Smooth muscle cell (in vitro differentiated cells): Measurements from ENCODE around the gene FAT1. TPM values are rescaled to one million over a fixed set of nuclear protein-coding genes. Genes with fewer than 3 reads are reported as not detected.

Experiments
- DNase-seq: peaks from one replicate; lab custom pipeline; 2025; ENCODE audit not compliant: unreplicated experiment; lab: John Stamatoyannopoulos, UW
- H2AFZ ChIP-seq: fragments of 200-600 bp; sonication (generic); 2 replicates; pipeline ENCODE4 v1.6.0; 2016; ENCODE audit warnings: antibody characterized with exemption, low read depth, mild to moderate bottlenecking
- H3F3A ChIP-seq: fragments of 200-600 bp; sonication (generic); 2 replicates; pipeline ENCODE4 v1.6.0; 2017; ENCODE audit warnings: antibody characterized with exemption, low read depth
- H3K27ac ChIP-seq: fragments of 200-600 bp; sonication (generic); 2 replicates; pipeline ENCODE4 v1.5.1; 2016; ENCODE audit warnings: low read depth, mild to moderate bottlenecking
- H3K27me3 ChIP-seq: fragments of 200-600 bp; sonication (generic); 2 replicates; pipeline ENCODE4 v1.6.1; 2016; ENCODE audit warnings: low read depth, mild to moderate bottlenecking
- H3K36me3 ChIP-seq: fragments of 200-600 bp; sonication (generic); 2 replicates; pipeline ENCODE4 v1.5.1; 2016; ENCODE audit warnings: low read depth
- H3K4me1 ChIP-seq: fragments of 200-600 bp; sonication (generic); 2 replicates; pipeline ENCODE4 v1.5.1; 2016; ENCODE audit warnings: low read depth
- H3K4me2 ChIP-seq: fragments of 200-600 bp; sonication (generic); 2 replicates; pipeline ENCODE4 v1.6.0; 2016; ENCODE audit warnings: mild to moderate bottlenecking
- H3K4me3 ChIP-seq: fragments of 200-600 bp; sonication (generic); 2 replicates; pipeline ENCODE4 v1.5.1; 2016; ENCODE audit warnings: mild to moderate bottlenecking
- H3K79me2 ChIP-seq: fragments of 200-600 bp; sonication (generic); 2 replicates; pipeline ENCODE4 v1.6.0; 2016; ENCODE audit warnings: low read depth, mild to moderate bottlenecking
- H3K9ac ChIP-seq: fragments of 200-600 bp; sonication (generic); 2 replicates; pipeline ENCODE4 v1.6.0; 2016; ENCODE audit warnings: low read depth
- H3K9me3 ChIP-seq: fragments of 200-600 bp; sonication (generic); replicated peaks from 2 replicates; pipeline ENCODE4 v1.5.1; 2016; ENCODE audit warnings: low read depth
- H4K20me1 ChIP-seq: fragments of 200-600 bp; sonication (generic); 2 replicates; pipeline ENCODE4 v1.6.0; 2016; ENCODE audit warnings: low read depth
- WGBS: methylation state at CpG from one replicate; pipeline ENCODE4 v1.1.7; 2016; ENCODE audit warnings: low lambda C conversion rate; 5-methylcytosine and 5-hydroxymethylcytosine counted together
- polyA plus RNA-seq: library from polyadenylated mRNA; unstranded; fragments of >200 nt; fragmentation: Nextera tagmentation; extraction: Ambion mirVana; gene quantifications from 2 replicates; pipeline ENCODE4 v1.2.1, GENCODE V29; 2016
- total RNA-seq: library from RNA; depleted of rRNA; stranded (reverse); fragments of >200 nt; gene quantifications from 2 replicates; pipeline ENCODE4 v1.2.3, GENCODE V29; 2014
- TF ChIP-seq, protein P1 (sequence below): fragments of 200-600 bp; sonication (generic); IDR thresholded peaks from 2 replicates; pipeline ENCODE4 v1.5.1; 2017; ENCODE audit warnings: borderline replicate concordance, mild to moderate bottlenecking, antibody characterized with exemption; ENCODE audit not compliant: insufficient read depth, poor library complexity, severe bottlenecking

The FAT1 gene
- total and polyA plus RNA-seq, 2 experiments from 2014 or later = 42.4 to 395 TPM

DNA sequence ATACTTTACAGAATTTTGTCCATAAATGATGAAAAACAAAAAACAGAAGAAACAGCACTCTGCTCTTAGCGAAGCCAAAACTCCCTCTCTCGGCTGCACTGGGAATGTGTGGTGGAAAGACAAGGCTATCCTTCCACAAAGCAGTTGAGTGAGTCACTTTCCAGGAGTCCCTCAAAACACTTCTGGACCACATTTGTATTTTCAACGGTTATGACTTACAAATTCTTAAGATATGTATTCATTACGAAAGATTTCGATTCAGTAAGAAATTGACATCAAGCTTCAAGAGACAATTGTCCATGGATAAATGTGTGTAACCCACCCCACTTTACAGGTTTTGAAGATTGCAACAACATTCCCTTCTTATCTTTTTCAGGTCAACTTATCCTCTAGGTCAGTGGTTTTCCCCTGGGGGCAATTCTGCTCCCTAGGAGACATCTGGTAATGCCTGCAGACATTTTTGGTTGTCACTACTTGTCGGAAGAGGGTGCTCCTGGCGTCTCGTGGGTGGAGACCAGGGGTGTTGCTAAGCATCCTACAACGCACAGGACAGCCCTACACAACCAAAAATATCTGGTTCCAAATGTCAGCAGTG is 101.6 kb downstream of the FAT1 start:
- peaks cover 19% of the 10 kb centered on the region for H3K4me1 ChIP-seq
- H3K9ac ChIP-seq = no peak overlapping the region
- no peak overlapping the region for H2AFZ ChIP-seq
- peak overlapping the region; percentile 59 for H3K27ac ChIP-seq
- peak overlapping the region; percentile 14 for H3K4me2 ChIP-seq
- no peaks in the 10 kb centered on the region for H3K9me3 ChIP-seq
- DNase-seq = no peak
- H3K79me2 ChIP-seq = no peaks in the 10 kb centered on the region
- H3F3A ChIP-seq = peaks cover 18% of the 10 kb centered on the region
- no peaks in the 10 kb centered on the region for H3K27me3 ChIP-seq
- 28% methylated on average over 9 of the region's 9 CpGs for WGBS
- TF ChIP-seq, protein P1, sequence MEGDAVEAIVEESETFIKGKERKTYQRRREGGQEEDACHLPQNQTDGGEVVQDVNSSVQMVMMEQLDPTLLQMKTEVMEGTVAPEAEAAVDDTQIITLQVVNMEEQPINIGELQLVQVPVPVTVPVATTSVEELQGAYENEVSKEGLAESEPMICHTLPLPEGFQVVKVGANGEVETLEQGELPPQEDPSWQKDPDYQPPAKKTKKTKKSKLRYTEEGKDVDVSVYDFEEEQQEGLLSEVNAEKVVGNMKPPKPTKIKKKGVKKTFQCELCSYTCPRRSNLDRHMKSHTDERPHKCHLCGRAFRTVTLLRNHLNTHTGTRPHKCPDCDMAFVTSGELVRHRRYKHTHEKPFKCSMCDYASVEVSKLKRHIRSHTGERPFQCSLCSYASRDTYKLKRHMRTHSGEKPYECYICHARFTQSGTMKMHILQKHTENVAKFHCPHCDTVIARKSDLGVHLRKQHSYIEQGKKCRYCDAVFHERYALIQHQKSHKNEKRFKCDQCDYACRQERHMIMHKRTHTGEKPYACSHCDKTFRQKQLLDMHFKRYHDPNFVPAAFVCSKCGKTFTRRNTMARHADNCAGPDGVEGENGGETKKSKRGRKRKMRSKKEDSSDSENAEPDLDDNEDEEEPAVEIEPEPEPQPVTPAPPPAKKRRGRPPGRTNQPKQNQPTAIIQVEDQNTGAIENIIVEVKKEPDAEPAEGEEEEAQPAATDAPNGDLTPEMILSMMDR = peak; percentile 33
- H3K4me3 ChIP-seq = no peak overlapping the region
- peaks cover 86% of the 10 kb centered on the region for H4K20me1 ChIP-seq
- peaks cover 9% of the 10 kb centered on the region for H3K36me3 ChIP-seq

DNA sequence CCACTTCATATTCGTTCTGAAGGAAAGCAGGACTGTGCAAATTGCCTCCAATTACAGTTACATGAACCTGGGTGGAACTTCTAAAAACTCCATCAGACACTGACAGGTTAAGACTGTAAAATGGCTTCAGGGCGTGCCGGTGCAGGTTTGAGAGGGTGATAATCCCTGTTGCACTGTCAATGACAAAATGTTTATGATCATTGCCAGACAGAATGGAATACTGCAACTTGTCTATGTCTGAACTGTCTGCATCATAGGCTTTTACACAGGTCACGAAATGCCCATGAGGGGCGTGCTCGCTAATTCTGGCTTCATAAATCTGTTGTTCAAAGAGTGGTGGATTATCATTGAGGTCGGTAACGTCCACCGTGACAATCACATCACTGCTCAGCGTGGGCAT is 104.6 kb downstream of the FAT1 start:
- H3F3A ChIP-seq = peaks cover 18% of the 10 kb centered on the region
- no peak overlapping the region for H3K27ac ChIP-seq
- no peak overlapping the region for H3K9ac ChIP-seq
- no peak overlapping the region for H2AFZ ChIP-seq
- WGBS = 82% methylated on average over 10 of the region's 10 CpGs
- no peaks in the 10 kb centered on the region for H3K9me3 ChIP-seq
- TF ChIP-seq, protein P1 = no peak
- no peak overlapping the region for H3K4me3 ChIP-seq
- H3K27me3 ChIP-seq = no peaks in the 10 kb centered on the region
- H3K4me1 ChIP-seq = peaks cover 3% of the 10 kb centered on the region
- H3K4me2 ChIP-seq = no peak overlapping the region
- H3K79me2 ChIP-seq = no peaks in the 10 kb centered on the region
- H3K36me3 ChIP-seq = peaks cover 15% of the 10 kb centered on the region
- peaks cover 99% of the 10 kb centered on the region for H4K20me1 ChIP-seq
- DNase-seq = no peak

DNA sequence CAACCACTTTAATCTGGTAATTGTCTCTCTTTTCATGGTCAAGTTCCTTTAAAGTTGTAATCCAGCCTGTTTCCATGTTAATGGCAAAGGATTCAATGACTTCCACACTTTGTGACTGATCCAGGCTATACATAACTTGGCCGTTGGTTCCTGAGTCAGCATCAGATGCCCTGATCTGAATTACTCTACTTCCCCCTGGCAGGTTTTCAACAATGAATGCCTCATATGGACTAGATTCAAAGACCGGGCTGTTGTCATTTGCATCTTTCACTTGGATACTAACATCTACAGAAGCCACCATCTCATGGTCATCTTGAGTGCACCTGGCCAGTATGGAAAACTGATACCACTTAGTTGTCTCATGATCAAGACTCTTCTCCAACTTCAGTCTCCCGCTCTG is 105.7 kb downstream of the FAT1 start:
- Histone ChIP-seq H3K4me2 (no peak overlapping the region), H3K27ac (no peak overlapping the region), H3K36me3 (peaks cover 22% of the 10 kb centered on the region), H3K27me3 (no peaks in the 10 kb centered on the region), H3K79me2 (no peaks in the 10 kb centered on the region), H2AFZ (no peak overlapping the region), H4K20me1 (peaks cover 97% of the 10 kb centered on the region), H3K4me3 (no peak overlapping the region), H3K4me1 (no peaks in the 10 kb centered on the region), H3F3A (peaks cover 15% of the 10 kb centered on the region), H3K9me3 (no peaks in the 10 kb centered on the region), H3K9ac (no peak overlapping the region)
- 100% methylated on average over 3 of the region's 3 CpGs for WGBS
- TF ChIP-seq, protein P1 = no peak
- no peak for DNase-seq

DNA sequence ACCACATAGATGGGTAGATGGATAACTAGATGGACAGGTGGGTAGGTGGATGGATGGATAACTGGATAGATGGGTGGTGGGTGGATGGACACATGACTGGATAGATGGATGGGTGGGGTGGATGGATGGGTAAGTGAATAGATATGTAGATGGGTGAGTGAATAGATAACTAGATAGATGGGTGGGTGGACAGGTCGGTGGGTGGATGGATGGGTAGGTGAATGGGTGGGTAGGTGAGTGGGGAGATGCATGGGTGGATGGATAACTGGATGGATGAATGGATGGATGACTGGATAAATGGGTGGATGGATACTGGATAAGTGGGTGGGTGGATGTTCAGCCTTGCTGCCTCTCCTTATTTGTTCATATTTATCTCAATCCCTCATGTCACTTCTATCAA is 116.2 kb downstream of the FAT1 start:
- H3K79me2 ChIP-seq = no peaks in the 10 kb centered on the region
- H3K27me3 ChIP-seq = no peaks in the 10 kb centered on the region
- H3F3A ChIP-seq = peaks cover 3% of the 10 kb centered on the region
- WGBS = 88% methylated on average over 1 of the region's 1 CpG
- no peak overlapping the region for H3K4me3 ChIP-seq
- peaks cover 13% of the 10 kb centered on the region for H3K4me1 ChIP-seq
- no peak for DNase-seq
- H3K27ac ChIP-seq = no peak overlapping the region
- H2AFZ ChIP-seq = no peak overlapping the region
- H3K4me2 ChIP-seq = no peak overlapping the region
- TF ChIP-seq, protein P1 = no peak
- H4K20me1 ChIP-seq = peaks cover 84% of the 10 kb centered on the region
- H3K9me3 ChIP-seq = no peaks in the 10 kb centered on the region
- H3K9ac ChIP-seq = no peak overlapping the region
- peaks cover 57% of the 10 kb centered on the region for H3K36me3 ChIP-seq
